Stimulated activated CD8-positive, alpha-beta memory T cell treated with anti-CD3 and anti-CD28 coated beads, Interleukin-12 subunit alpha, Interleukin-12 subunit beta, amount 100 ng/mL, for 4 hours (primary cell): ENCODE measurements around the gene ETS1.
A peak's percentile ranks its signal among the peaks of the same experiment; 100 is the strongest.

Source experiments
- DNase-seq: peaks from one replicate; pipeline ENCODE4 v3.0.0-alpha.2; 2020; ENCODE audit warnings: low read depth

The ETS1 gene

GRCh38 chr11:128424271-128424711 is 163.1 kb downstream of the ETS1 start:
- DNase-seq: no peak

GRCh38 chr11:128422576-128423370 is 164.6 kb downstream of the ETS1 start:
- DNase-seq: peak; percentile 88

- no peak for DNase-seq
Measured at GRCh38 chr11:128421577-128422330, 165.6 kb downstream of the ETS1 start.

GRCh38 chr11:128420951-128421350 is 166.4 kb downstream of the ETS1 start:
- DNase-seq: no peak

DNA sequence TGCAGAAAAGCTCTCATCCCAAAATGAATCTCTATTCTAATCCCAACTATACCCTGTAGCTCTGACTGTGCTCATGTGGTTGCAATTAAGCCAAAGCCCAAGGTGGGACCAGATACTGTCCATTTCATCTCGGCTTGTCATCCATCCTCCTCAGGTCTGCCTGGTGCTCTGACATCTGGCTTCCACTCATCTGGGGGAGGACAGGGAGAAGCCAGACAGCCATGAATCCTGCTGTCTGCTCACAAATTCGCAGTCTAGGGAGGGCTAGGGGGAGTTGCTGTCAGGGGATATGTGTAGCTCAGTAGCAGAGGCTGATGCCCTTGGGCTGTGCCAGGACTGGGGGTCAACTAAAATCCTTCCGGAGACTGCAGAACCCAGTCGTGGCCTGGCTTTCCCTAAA is 167.1 kb downstream of the ETS1 start:
- DNase-seq: no peak

GRCh38 chr11:128419012-128419767 is 168.2 kb downstream of the ETS1 start:
- no peak for DNase-seq

DNA sequence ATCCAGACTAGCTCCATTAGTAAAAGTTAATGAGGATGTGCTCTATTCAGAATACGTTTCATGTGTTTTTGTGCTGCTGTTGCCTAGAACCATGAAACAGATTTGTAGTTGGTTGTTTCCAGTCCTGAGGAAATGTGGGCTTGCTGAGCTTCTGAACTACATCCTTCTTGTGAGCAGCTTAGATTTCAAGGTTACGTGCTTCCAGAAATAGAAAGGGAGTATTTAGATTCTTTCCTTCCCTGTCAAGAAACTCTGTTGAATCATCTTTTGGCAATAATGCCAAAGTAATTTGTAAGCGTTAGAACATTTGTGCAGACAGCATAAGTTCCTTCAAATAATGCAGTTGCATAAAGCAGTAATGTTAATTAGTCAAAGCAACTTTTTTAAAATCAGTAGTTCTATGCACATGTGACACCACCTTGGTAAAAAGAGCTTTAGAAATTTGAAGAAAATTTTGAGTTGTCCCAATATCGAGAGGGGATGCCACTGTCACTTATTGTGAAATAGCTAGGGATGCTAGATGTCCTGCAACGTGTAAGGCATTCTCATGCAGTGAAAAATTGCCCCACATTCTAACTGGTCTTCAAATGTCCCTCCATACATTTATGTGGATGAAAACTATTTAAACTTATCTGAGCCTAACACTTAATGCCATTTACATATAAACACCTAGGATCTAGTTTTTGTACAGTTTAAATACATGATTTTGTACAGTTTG is 169.6 kb downstream of the ETS1 start:
- no peak for DNase-seq

DNA sequence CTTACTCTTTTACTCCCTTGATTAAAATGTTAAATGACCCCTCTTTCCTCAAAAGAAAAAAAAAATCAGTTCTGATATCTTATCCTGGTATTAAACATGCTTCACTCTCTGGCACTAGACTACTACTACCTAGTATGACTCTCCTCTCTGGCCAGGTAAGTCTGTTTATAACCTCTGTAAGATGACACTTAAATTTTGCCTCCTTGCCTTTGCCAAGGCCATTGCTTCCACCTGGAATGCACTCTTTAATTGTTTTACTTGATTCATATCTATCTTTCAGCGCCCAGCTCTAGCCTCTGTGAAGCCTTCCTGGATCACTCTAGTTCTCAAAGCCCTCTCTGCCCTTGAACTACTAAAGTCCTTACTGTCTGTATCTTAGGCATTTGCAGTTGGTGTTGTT is 170.4 kb downstream of the ETS1 start:
- no peak for DNase-seq

- DNase-seq: no peak
Measured at GRCh38 chr11:128415539-128415938, 171.8 kb downstream of the ETS1 start.

DNA sequence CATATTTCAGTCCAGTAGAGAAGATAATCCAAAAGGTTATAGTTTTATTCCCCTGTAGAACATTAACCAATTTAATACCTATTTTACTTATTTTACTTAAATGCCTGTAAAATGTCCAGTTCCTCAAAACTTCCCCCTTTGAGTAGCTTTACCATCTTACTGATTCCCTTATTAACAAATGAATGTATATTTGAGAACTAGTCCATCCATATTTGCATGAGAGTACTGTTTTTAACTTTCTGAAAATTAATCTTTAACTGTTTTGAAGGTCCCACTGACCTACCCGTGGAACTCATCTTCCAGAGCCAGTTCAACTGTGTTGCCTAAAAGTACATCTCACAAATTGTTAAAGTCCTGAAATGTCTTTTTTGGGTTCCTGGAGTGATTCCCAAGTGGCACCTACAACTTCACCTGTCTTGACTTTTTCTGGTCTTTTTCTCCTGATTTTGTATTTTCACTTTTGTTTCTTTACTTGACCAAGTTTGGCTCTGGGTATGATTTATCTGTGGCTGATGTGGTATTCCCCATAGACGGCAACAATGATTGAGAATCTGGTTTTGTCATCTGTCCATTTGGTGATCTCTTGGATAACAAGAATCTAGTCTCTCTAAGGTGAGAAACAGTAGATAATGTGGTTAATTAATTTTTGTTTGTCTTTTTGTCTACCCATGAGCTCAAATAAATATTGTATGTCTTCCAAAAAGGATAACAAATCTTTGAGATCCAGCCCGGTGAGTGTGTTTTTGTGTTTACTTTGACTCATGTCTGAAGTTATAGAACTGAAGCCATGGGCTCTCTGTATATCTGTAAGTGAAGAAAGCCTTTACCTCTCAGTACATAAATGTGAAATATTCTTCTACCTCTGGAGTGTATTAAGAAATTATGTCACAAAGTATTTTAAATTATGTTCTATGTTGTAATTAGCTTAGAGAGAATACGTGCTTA is 174.2 kb downstream of the ETS1 start:
- no peak for DNase-seq

DNA sequence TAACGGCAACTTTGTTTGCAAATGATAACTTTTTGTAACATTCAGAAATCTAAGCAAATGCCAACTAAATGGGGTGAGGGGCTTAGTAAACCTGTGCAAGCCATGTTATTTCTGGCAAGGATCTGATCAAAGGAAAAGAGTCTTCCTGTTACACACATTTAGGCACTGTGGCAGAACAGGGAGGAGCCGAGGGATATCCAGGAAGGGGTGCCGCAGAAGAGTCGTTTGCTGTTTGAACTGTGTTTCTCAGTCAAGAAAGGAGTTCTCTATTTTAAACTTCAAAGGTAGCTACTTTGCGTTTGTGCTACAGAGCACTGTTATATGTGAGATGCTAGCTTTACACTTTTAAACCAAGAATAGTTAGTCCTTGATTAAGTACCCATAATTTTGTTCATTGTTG is 175.5 kb downstream of the ETS1 start:
- no peak for DNase-seq

DNA sequence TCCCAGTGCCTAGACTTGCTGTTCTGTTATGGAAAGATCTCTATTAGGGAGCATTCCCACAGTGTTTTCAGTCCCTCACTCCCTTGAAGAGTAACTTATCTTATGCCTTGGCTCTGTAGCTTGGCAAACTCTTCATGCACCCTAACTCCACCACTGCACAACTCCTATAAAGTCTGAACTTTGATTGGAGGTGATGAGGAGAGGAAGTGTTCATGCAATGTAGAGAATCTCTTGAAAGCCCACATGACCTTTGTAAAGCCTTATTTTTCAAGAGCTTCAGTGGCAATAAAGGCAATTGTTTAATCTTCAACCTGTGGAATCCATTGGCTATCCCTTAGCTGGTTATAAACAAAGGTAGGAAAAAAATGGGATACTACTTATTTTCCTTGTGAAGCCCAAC is 176.2 kb downstream of the ETS1 start:
- DNase-seq: no peak

DNA sequence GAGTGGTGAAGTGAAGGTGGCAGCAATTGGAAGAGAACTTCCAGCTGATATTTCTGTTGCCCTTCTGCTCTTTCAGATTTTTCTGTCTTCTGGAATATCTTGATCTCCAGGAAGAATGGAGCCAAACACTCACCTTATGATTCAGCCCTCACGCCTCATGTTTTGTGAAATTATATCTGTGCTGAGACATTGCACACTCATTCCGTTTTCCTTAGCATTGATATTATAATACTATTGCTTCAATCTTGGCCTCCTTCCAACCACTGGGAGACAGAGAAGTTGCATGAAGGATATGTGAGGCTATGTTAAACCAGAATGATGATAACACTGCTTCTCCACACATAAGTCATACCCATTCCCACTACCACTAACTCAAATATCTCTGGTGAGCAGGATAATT is 177.9 kb downstream of the ETS1 start:
- no peak for DNase-seq
